T follicular helper cell (primary cell): ENCODE data around the gene APBB1.

Experiments used
- DNase-seq: peaks from one replicate; pipeline ENCODE4 v3.0.0-alpha.2; 2020; ENCODE audit warnings: low read depth
- total RNA-seq, 2 experiments: gene quantifications; one replicate each; lab custom pipeline; 2026; lab: John Stamatoyannopoulos, UW

APBB1 gene
- 42.4 to 99.6 reads per million in 2 experiments for total RNA-seq

DNA sequence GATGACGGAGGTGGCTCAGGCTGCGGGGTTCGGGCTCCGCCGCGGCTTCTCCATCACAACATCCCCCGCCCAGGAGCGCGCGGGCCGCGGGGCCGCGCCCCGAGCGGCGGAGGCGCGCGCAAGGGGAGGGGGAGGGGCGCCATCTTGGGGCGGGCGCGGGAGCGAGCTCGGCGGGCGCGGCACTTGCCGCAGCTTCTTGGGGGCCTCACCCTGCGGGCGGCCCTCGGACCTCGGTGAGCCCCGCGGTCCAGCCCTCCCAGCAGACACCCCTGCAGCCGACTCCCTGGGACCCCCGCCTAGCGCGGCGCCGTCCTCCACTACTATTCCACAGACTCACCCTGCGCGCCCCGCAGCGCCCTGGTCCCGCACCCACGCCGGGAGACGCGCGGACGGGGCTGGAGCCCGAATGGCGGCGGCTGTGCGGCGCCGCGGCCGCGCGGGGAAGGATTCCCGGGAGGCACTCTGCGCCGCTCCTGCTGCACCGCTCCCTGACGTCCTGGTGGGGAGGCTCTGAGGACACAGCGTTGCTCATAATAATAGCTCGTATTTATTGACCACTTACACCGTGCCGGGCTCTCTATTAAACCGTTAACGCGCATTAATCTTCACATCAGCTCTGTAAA lies at the start of gene APBB1:
TSS of gene APBB1 (minus strand) at position 86 of the 623 bp plus-strand sequence. CDS start 7,747 bp downstream, outside the sequence.
- peak; percentile 66 for DNase-seq

GRCh38 chr11:6459099-6459450 lies 40.2 kb upstream of the APBB1 start:
- no peak for DNase-seq

DNA sequence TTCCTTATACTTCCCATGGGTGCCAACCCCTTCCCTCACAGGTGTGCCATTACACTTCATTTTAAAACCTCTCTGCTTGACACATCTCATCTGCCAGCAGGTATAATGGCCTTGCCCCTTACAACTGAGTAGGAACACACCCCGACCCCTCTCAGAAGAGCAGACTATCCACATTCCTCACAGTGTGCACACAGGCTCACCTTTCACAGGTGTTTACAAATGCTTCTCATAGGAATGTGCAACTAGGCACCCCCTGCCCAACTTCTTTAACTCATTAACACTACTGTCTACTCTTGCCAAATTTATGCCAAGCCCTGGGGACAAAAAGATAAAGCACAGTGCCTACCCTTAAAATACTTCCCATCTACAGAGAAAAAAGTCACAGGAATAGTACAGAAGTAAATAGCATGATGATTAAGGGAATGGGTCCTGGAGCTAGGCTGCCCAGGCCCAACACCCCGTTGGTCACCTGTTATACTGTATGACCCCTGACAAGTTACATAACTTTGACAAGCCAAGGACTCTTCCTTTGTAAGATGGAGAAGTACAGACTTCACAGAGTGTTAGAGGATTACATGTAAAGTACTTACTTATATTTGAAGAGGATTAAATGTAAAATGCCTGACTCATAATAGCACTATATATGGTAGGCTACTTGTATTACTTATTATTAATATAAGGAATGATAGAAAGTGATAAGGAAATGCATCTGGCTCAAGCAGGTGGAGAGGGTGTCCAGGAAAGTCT lies 39.6 kb upstream of the APBB1 start:
- no peak for DNase-seq

DNA sequence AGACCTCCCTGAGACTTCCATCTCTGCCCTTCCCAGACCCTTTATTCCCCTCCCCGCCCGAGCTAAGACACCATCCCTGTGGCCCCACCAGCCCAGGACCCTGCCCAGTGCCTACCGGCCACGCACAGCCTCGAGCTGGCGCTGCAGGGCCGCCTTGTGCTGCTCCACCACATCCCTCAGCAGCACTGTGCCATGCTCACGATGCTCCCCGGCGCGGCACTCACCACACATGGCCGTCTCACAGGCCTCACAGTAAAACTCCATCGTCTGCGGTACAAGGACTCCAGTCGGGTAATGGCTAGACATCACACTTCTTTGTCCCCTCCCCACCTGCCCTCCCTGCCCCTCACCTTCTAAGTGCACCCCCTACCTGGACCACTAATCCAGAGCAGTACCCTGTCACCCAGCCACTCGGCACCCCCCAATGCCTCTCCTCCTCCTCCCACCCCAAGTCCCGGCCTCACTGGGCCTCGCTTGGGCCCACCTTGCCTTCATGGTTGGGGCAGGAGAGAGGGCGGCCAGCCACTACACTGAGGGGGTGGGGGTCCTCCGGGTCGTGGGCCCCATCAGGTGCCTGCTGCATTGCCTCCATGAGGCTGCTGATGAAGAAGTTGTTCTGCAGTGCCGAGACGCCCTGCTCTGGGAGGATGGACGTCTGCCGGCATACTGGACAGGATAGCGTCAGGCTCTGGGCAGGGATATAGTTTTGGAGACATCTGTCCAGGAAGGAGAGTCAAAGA lies 38.9 kb upstream of the APBB1 start:
- no peak for DNase-seq

DNA sequence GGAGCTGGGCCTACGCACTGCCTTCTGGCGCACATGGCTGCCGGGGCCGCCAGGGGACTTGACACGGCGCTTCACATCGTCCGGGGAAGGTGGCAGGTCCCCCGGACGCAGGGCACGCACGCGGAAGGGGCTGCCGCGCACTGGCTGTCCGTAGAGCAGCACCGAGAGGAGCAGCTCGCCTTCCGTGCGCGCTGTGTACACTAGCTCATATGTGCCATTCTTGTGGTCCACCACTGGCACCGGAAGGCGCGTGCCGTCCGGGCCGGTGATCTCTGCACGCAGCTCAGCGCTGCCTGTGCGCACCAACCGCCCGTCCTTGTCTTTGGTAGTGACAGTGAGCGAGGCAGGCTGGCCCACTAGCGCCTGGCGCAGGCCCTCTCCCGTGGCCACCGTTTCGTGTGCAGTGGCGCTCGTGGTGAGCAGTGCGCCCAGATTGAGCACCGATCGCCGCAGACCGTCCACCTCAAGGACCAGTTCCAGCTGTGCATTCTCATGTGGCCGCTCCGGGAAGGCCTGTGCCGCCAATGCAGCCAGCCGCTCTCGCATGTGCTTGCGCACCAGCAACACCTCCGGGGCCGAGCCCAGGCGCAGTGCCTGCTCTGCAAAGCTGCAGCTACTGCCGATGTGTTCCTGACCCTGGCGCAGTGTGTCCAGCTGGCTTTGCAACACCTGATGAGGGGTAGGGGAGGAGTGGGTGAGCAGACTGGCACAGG lies 37.6 kb upstream of the APBB1 start:
- DNase-seq, result no peak

DNA sequence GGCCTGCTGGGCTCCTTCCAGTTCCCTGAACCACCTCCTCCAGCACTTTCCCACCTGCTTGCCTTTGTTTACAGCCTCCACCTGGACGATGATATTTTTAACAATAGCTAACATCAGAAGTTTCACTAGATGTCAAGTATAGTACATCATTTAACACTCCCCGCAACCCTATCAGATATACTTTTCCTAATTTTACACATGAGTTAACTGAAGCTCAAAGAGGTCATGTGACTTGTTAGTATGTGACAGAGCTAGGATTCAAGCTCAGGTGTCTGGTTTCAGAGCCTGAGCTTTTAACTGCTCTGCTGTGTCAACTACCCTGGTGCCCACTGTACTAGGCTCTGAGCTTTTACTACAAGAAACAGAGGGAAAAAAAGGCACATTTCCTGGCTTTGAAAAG lies 36.2 kb upstream of the APBB1 start:
- DNase-seq, result no peak

DNA sequence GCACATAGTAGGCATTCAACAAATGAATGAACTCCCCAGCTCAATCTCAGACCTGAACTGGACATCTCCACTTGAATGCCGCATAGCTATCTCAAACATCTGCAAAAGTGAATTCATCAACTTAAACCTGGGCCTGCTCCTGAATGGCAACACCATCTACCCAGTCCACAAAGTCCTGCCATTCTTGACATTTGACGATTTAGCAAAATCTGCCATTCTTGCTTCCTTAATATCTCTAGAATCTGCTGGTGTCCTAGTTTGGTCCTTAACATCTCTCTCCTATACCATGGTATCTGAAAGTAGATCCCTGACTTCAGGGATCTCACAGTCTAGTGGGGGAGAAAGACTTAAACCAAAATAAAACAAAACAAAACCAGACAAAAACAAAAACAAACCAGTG lies 34.3 kb upstream of the APBB1 start:
- DNase-seq, result no peak

DNA sequence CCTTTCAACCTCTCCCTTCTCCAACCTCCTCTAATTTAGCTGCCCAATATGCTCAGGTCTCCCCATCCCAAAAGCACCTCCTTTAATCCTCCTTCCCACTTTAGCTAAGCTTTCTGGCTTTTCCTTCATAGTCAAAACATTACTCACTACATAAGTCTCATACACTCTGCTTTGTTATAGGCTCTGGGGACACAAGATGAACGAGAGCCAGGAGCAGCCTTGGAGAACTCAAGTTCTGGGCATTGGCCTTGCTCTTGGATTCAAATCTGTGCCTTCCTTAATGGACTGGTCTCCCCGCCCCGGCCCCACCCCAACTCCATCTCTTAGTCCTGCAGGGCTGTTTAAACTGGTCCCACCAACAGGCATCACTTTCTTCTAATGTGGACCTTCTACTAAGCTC lies 33.3 kb upstream of the APBB1 start:
- DNase-seq, result no peak

- no peak for DNase-seq
Observed at GRCh38 chr11:6448574-6448973, 29.7 kb upstream of the APBB1 start.

GRCh38 chr11:6443269-6444003 lies 24.5 kb upstream of the APBB1 start:
- DNase-seq, result peak; percentile 36

DNA sequence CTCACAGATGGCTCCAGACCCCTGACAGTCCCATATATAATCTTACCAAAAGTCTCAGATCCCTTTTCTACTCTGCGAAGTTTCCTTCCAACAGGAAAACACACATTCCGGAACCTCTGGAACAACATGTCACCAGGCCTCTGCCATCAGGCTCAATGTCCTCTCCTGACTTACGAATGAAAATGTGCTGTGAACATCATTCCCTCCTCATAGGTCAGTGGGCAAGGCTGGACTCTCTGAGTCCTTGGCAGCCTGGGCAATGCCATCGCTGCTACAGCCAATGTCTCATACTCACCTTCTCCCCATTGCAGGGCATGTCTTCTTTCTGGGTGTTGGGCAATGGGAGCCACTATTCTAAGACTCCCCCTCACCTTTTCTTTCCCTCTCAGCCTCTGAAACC lies 23.5 kb upstream of the APBB1 start:
- DNase-seq, result no peak

- DNase-seq, result no peak
Observed at GRCh38 chr11:6440906-6441358, 22.0 kb upstream of the APBB1 start, which contains the start of gene HPX. Gene HPX, minus strand, starts transcription at chr11:6440987. Its CDS starts 24 bp downstream, at chr11:6440963.

DNA sequence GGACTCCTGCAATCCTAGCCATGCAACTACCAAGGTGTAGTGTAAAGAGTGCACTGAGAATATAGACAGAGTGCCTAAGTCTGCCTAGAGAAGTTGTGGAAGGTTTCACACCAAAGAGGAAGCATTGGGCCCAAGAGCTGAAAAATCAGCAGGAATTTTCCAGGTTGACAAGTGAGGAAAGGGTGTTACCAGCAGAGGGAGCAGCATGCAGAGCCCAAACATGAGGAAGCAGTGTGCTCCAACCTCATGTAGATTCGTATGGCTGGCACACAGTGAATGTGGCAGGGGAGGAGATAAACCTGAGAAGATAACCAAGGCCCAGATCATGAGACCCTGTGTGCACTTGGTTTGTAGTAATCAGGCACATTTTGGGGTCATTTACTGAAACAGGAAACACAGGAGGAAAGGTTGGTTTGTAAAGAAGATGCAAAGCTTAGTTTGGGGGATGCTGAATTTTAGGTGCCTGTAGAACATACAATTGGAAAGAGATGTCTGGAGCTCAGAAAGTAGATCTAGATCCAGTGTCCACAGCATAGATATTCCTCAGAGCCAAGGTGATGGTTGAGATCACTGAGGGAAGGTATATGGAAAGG lies 20.2 kb upstream of the APBB1 start:
- no peak for DNase-seq

- no peak for DNase-seq
Observed at GRCh38 chr11:6437993-6438392, 19.1 kb upstream of the APBB1 start.

DNA sequence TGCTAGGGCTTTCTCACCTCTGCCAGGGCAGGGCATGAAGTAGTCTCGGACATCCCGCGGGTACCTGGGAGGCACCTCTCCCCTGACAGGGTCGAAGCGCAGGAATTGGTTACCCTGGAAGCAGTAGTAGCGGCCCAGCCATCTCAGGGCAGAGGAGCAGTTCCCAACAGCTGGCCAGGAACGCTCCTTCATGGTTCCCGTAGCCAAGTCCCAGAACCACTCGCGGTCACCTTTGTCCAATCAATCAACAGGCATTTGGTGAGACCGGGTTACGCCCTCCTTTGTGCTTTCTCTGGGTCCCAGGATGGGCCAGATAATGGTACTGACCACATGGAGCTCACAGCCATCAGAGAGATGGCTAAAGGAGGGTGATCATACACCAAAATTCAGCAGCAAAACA lies 18.5 kb upstream of the APBB1 start:
- no peak for DNase-seq

- no peak for DNase-seq
Observed at GRCh38 chr11:6433998-6434660, 15.2 kb upstream of the APBB1 start.

DNA sequence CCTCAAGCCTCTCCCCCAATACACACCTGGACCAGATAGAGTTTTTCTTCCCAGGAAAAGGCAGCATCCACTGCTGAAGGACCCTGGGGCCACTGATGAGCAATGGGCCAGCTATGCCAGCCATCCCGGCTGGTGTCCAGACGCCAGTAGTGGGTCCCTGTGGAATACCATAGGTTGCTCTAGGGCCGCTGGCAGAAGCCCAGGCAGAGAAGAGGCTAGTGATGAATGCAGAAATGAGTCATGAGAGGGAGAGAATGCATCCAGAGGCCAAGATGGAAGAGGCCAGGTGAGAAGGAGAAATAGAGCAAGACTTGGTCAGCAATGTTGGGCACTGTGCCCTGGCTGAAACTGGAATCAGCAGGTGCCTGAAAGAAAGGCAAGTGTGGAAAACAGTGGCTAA lies 13.0 kb upstream of the APBB1 start:
- no peak for DNase-seq

- DNase-seq, result no peak
Observed at GRCh38 chr11:6427516-6427915, 8.6 kb upstream of the APBB1 start.

GRCh38 chr11:6420677-6421076 lies 1.8 kb upstream of the APBB1 start:
- no peak for DNase-seq

DNA sequence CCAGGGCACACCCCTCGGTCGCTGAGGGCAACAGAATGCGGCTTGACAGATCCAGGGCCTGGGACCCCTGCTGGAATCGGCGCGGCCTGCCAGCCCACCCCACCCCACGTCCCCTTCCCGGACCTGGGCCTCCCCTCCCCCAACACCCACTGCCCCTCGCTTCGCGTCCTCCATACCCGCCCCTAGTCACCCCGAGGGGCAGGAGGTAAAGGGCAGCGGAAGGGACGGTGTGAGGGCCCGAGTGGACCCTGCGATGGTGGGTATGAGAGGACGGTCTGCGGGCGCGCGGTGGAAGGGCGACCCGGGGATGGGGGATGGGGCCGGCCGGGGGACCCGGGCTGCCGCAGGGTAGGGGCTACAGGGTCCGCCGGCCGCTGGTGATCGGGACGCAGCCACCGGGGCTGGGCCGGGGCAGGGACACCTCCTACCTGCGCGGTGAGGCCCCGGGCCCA lies 311 bp downstream of the APBB1 start:
- no peak for DNase-seq
